Activated CD8-positive, alpha-beta memory T cell treated with anti-CD3 and anti-CD28 coated beads, Interleukin-2, amount 50 U/mL, for 1 hour (primary cell): Measurements from ENCODE around the gene ETAA1.

Experiments used
- DNase-seq: peaks from one replicate; pipeline ENCODE4 v3.0.0-alpha.2; 2020; ENCODE audit errors: extremely low read depth

Gene ETAA1

GRCh38 chr2:67437114-67437513 is 40.0 kb downstream of the ETAA1 start:
- DNase-seq = no peak

GRCh38 chr2:67438337-67438736 is 41.2 kb downstream of the ETAA1 start:
- no peak for DNase-seq

- no peak for DNase-seq
Observed at GRCh38 chr2:67445652-67446268, 48.6 kb downstream of the ETAA1 start.

- no peak for DNase-seq
Observed at GRCh38 chr2:67446491-67446911, 49.4 kb downstream of the ETAA1 start.

- no peak for DNase-seq
Observed at GRCh38 chr2:67448648-67449047, 51.5 kb downstream of the ETAA1 start.

GRCh38 chr2:67451086-67451832 is 54.1 kb downstream of the ETAA1 start:
- no peak for DNase-seq

GRCh38 chr2:67453310-67453709 is 56.2 kb downstream of the ETAA1 start:
- DNase-seq = no peak

GRCh38 chr2:67455219-67456142 is 58.3 kb downstream of the ETAA1 start:
- no peak for DNase-seq

GRCh38 chr2:67456428-67456827 is 59.3 kb downstream of the ETAA1 start:
- DNase-seq = no peak

GRCh38 chr2:67457699-67458098 is 60.6 kb downstream of the ETAA1 start:
- no peak for DNase-seq

GRCh38 chr2:67459761-67460160 is 62.6 kb downstream of the ETAA1 start:
- no peak for DNase-seq
